Hepatocyte (in vitro differentiated cells): ENCODE measurements around the gene FITM1. TPM values are rescaled to one million over a fixed set of nuclear protein-coding genes. Genes with fewer than 3 reads are reported as not detected.

Source experiments
- DNase-seq: peaks from one replicate; pipeline ENCODE4 v3.0.0-alpha.2; 2016; ENCODE audit warnings: low spot score
- H2AFZ ChIP-seq: fragments of 200-600 bp; sonication (generic); 2 replicates; pipeline ENCODE4 v1.6.0; 2016; ENCODE audit warnings: antibody characterized with exemption, mild to moderate bottlenecking
- H3K27ac ChIP-seq: fragments of 200-600 bp; sonication (generic); 2 replicates; pipeline ENCODE4 v1.5.1; 2016; ENCODE audit warnings: mild to moderate bottlenecking
- H3K27me3 ChIP-seq: fragments of 200-600 bp; sonication (generic); 2 replicates; pipeline ENCODE4 v1.6.1; 2016
- H3K36me3 ChIP-seq: fragments of 200-600 bp; sonication (generic); replicated peaks from 2 replicates; pipeline ENCODE4 v1.5.1; 2016; ENCODE audit warnings: low read depth; ENCODE audit not compliant: insufficient read depth
- H3K4me1 ChIP-seq: fragments of 200-600 bp; sonication (generic); 2 replicates; pipeline ENCODE4 v1.5.1; 2016; ENCODE audit warnings: mild to moderate bottlenecking, moderate library complexity; ENCODE audit not compliant: insufficient read depth
- H3K4me2 ChIP-seq: fragments of 200-600 bp; sonication (generic); 2 replicates; pipeline ENCODE4 v1.6.0; 2016
- H3K4me3 ChIP-seq: fragments of 200-600 bp; sonication (generic); 2 replicates; pipeline ENCODE4 v1.5.1; 2016; ENCODE audit warnings: mild to moderate bottlenecking
- H3K79me2 ChIP-seq: fragments of 200-600 bp; sonication (generic); 2 replicates; pipeline ENCODE4 v1.6.0; 2017; ENCODE audit warnings: mild to moderate bottlenecking
- H3K9me2 ChIP-seq: fragments of 200-600 bp; sonication (generic); replicated peaks from 2 replicates; pipeline ENCODE4 v1.6.0; 2017; ENCODE audit warnings: mild to moderate bottlenecking; ENCODE audit not compliant: insufficient read depth
- H3K9me3 ChIP-seq: fragments of 200-600 bp; sonication (generic); 2 replicates; pipeline ENCODE4 v1.5.1; 2016; ENCODE audit warnings: low read depth, mild to moderate bottlenecking
- H4K20me1 ChIP-seq: fragments of 200-600 bp; sonication (generic); 2 replicates; pipeline ENCODE4 v1.6.0; 2016; ENCODE audit warnings: mild to moderate bottlenecking; ENCODE audit not compliant: insufficient read depth, poor library complexity, severe bottlenecking
- CTCF ChIP-seq: fragments of 200-600 bp; sonication (generic); IDR thresholded peaks from 2 replicates; pipeline ENCODE4 v1.5.1; 2016; ENCODE audit warnings: antibody characterized with exemption, mild to moderate bottlenecking; ENCODE audit not compliant: poor library complexity
- EZH2 ChIP-seq: fragments of 200-600 bp; sonication (generic); IDR thresholded peaks from 2 replicates; pipeline ENCODE4 v1.6.1; 2016; ENCODE audit warnings: antibody characterized with exemption, mild to moderate bottlenecking, borderline replicate concordance
- EZH2phosphoT487 ChIP-seq: fragments of 200-600 bp; sonication (generic); IDR thresholded peaks from one replicate; pipeline ENCODE4 v1.6.1; 2018; ENCODE audit warnings: antibody characterized with exemption, mild to moderate bottlenecking, low read depth, moderate library complexity; ENCODE audit not compliant: unreplicated experiment, severe bottlenecking
- WGBS: methylation state at CpG from one replicate; pipeline ENCODE4 v1.1.6; 2016; ENCODE audit warnings: low lambda C conversion rate; ENCODE audit errors: missing lambda C conversion rate; 5-methylcytosine and 5-hydroxymethylcytosine counted together
- polyA plus RNA-seq: library from polyadenylated mRNA; unstranded; fragments of >200 nt; fragmentation: Nextera tagmentation; extraction: Ambion mirVana; gene quantifications from 2 replicates; pipeline ENCODE4 v1.2.1, GENCODE V29; 2016
- total RNA-seq: library from RNA; depleted of rRNA; stranded (reverse); fragments of >200 nt; gene quantifications from 2 replicates; pipeline ENCODE4 v1.2.3, GENCODE V29; 2014

FITM1 gene
- total and polyA plus RNA-seq, 2 experiments from 2014 or later: 1.0 to 2.2 TPM

- TF ChIP-seq CTCF (no peak), EZH2phosphoT487 (no peak), EZH2 (no peak)
- Histone ChIP-seq H3K9me3 (no peaks in the 10 kb centered on the region), H3K36me3 (no peaks in the 10 kb centered on the region), H3K27ac (no peak overlapping the region), H3K4me2 (no peak overlapping the region), H3K27me3 (no peaks in the 10 kb centered on the region), H3K9me2 (no peaks in the 10 kb centered on the region), H4K20me1 (no peaks in the 10 kb centered on the region), H3K4me3 (no peak overlapping the region), H3K4me1 (peaks cover 2% of the 10 kb centered on the region), H3K79me2 (no peaks in the 10 kb centered on the region), H2AFZ (no peak overlapping the region)
- WGBS: 90% methylated on average over 2 of the region's 2 CpGs
- no peak for DNase-seq
Measured at GRCh38 chr14:24088095-24088494, 42.4 kb upstream of the FITM1 start.

GRCh38 chr14:24089890-24090289 lies 40.6 kb upstream of the FITM1 start:
- Histone ChIP-seq H3K9me2 (no peaks in the 10 kb centered on the region), H3K27me3 (no peaks in the 10 kb centered on the region)
- TF ChIP-seq EZH2 (no peak), EZH2phosphoT487 (no peak), CTCF (no peak)

GRCh38 chr14:24092110-24092504 lies 38.4 kb upstream of the FITM1 start:
- H2AFZ ChIP-seq: no peak overlapping the region
- no peak overlapping the region for H3K4me2 ChIP-seq
- peaks cover 12% of the 10 kb centered on the region for H3K4me1 ChIP-seq
- no peak overlapping the region for H3K27ac ChIP-seq
- no peaks in the 10 kb centered on the region for H3K36me3 ChIP-seq
- H3K27me3 ChIP-seq: no peaks in the 10 kb centered on the region
- no peaks in the 10 kb centered on the region for H3K9me3 ChIP-seq
- H4K20me1 ChIP-seq: no peaks in the 10 kb centered on the region
- peaks cover 22% of the 10 kb centered on the region for H3K79me2 ChIP-seq
- peak; percentile 38 for DNase-seq
- no peak overlapping the region for H3K4me3 ChIP-seq
- no peaks in the 10 kb centered on the region for H3K9me2 ChIP-seq
- no peak for TF ChIP-seq CTCF
- no peak for TF ChIP-seq EZH2phosphoT487
- TF ChIP-seq EZH2: no peak

More at GRCh38 chr14:24089890-24090289, 40.6 kb upstream of the FITM1 start:
- H3K4me2 ChIP-seq: no peak overlapping the region
- H3K36me3 ChIP-seq: no peaks in the 10 kb centered on the region
- no peak for DNase-seq
- WGBS: 94% methylated on average over 5 of the region's 6 CpGs
- H3K9me3 ChIP-seq: no peaks in the 10 kb centered on the region
- no peaks in the 10 kb centered on the region for H4K20me1 ChIP-seq
- H3K4me1 ChIP-seq: peaks cover 8% of the 10 kb centered on the region
- peaks cover 3% of the 10 kb centered on the region for H3K79me2 ChIP-seq
- H3K27ac ChIP-seq: no peak overlapping the region
- no peak overlapping the region for H3K4me3 ChIP-seq
- H2AFZ ChIP-seq: no peak overlapping the region
